ENCODE measurements around the gene TXLNB.

GRCh38 chr6:139275279-139276055 is 16.3 kb downstream of the TXLNB start:
- no peak for TF ChIP-seq POLR2A (IDR thresholded peaks at IDR 0.05; ENCODE audit: low read length)
- no peak for TF ChIP-seq REST (IDR thresholded peaks at IDR 0.05)
- no peak for TF ChIP-seq EP300 (IDR thresholded peaks at IDR 0.05)
- no peak for TF ChIP-seq RAD21 (conservative IDR thresholded peaks at IDR 0.05 in 1 of 2, IDR thresholded peaks at IDR 0.05 in 1 of 2)
- TF ChIP-seq CTCF (IDR thresholded peaks at IDR 0.05), result no peak
- TF ChIP-seq MAFK (IDR thresholded peaks at IDR 0.05; ENCODE audit: partially characterized antibody), result no peak
- TF ChIP-seq RFX5 (IDR thresholded peaks at IDR 0.05), result no peak
- no peak for TF ChIP-seq BHLHE40 (IDR thresholded peaks at IDR 0.05; ENCODE audit: low read depth, low read length)
- no peak for TF ChIP-seq MAX (IDR thresholded peaks at IDR 0.05)
- TF ChIP-seq ESRRA (IDR thresholded peaks at IDR 0.05; ENCODE audit: borderline replicate concordance, low read length), result no peak
- TF ChIP-seq POLR2AphosphoS2 (conservative IDR thresholded peaks at IDR 0.05; ENCODE audit: low read length), result no peak
- no peak for TF ChIP-seq NR3C1 (IDR thresholded peaks at IDR 0.05)
- TF ChIP-seq PBX3 (IDR thresholded peaks at IDR 0.05), result no peak

Data from A549 (cell line).